Activated CD4-positive, CD25-positive, alpha-beta regulatory T cell (primary cell): ENCODE results near the gene VCPKMT.

Source experiments
- DNase-seq, 4 experiments: peaks; one replicate each; lab custom pipeline; 2025; lab: John Stamatoyannopoulos, UW

The VCPKMT gene

DNA sequence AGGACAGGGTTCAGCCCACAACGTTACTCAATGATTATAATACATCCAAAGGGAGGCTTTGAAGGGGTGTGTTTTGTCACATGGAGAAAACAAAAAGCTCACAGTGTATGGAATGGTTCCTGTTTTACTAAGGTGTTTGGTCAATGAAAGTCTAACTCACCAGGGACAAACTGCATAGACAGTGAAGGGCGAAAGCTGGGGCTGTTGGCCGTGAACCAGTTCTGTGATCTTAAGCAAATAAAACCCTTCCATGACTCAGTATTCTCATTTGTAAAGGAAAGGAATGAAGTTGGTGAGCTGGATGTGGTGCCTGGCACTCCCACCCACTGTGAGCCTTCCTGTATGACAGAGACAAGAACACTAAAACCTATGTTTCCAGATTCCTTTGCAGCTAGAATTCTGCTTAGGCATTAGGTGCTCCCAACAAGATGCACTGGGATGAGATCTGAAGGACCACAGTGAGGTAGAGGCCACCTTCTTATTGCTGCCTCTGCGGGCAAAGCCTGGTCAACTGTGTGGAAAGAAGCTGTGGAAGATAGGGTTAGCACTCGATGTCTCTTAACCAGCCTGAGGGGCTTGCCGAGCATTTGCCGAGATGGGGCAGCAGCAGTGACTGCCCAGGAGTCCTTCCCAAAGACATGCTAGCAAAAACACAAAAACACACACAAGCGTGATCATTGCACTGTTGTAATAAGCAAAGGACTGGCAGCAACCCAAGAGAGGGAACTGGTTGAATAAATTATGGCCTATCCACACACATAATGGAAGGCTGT lies 48.5 kb downstream of the VCPKMT start:
- DNase-seq, result no peak

DNA sequence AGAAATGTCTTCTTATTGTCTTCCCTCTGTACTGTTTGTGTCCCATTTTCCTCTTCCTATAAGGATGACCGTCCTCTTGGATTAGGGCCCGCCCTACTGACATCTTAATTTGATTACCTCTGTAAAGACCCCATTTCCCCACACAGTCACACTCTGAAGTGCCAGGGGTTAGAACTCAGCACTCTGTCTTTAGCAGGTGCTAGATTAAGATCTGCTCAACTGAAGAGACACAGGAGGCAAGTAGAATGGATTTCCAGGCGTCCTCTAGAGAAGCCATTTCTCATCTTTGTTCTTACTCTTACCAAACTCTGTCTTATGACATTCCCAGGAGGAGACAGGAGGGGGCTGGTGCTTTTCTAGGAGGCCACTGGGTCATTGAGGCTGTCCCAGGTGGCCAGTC lies 50.8 kb downstream of the VCPKMT start:
- DNase-seq, result no peak

DNA sequence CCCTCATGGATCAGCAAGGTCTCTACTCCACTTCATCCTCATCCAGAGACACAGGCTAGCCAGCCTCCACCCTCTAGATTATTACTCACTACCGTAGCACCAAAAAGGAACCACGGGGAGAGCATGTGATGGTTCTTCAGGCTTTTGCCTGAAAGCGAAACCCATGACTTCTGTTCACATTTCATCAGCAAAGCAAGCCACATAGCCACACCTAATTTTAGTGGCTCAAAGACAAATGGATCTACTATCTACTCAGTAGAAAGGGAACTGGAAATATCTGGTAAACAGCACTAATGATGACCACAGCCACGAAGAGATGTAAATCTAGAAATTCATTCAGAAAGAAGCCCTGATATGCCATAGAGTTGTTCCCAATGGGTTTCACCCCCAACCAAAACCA lies 51.4 kb downstream of the VCPKMT start:
- DNase-seq, result peak in 3 of 4 experiments; percentile 24 to 40 (median 31)

DNA sequence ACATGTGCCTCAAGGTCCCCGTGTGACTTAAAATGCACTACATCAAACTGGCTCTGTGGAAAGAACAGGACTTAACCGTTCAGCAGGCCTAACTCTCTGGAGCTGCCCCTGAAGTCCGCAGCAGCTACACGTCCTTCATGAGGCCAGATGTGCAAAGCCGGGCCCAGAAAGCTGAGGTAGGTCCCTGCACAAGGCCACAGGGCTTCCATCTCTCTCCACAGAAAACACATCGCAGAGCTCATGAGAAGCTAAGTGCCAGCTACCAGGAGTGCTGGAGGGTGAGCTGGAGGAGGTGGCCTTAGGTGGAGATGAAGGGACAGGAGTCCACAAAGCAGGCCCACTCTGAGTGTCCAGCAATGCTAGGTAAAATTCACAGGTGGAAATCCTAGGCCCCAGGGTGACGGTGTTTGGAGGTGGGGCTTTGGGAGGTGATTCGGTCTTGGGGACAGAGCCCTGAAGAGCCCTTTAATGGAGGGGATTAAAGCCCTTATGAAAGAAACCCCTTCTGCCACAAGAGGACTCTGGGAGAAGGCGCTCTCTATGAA lies 52.4 kb downstream of the VCPKMT start:
- no peak for DNase-seq

DNA sequence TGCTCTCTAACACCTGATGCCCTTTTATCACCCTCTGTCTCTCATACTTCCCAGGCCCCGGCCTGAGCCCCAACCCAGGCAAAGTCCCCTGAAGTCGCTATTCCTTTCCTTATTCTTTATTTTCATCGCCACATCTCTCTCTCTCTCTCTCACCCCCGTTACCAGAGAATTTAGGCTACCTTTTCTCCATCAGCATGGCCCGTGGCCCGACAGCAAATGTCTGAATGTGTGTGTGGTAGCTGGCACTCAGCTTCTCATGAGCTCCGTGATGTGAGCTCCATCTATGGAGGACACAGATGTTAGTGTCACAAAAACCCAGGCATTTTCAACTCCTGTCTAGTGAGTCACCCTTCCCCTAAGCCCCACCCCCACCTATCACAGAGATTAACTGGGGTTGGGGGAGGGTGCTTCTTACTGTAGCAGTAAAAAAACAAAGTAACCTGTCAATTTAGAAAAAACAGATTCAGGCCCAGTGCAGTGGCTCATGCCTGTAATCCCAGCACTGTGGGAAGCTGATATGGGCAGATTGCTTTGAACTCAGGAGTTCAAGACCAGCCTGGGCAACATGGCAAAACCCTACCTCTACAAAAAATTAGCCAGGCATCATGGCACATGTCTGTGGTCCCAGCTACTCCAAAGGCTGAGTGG lies 53.8 kb downstream of the VCPKMT start:
- peak; percentile 30 to 71 (median 62) for DNase-seq

DNA sequence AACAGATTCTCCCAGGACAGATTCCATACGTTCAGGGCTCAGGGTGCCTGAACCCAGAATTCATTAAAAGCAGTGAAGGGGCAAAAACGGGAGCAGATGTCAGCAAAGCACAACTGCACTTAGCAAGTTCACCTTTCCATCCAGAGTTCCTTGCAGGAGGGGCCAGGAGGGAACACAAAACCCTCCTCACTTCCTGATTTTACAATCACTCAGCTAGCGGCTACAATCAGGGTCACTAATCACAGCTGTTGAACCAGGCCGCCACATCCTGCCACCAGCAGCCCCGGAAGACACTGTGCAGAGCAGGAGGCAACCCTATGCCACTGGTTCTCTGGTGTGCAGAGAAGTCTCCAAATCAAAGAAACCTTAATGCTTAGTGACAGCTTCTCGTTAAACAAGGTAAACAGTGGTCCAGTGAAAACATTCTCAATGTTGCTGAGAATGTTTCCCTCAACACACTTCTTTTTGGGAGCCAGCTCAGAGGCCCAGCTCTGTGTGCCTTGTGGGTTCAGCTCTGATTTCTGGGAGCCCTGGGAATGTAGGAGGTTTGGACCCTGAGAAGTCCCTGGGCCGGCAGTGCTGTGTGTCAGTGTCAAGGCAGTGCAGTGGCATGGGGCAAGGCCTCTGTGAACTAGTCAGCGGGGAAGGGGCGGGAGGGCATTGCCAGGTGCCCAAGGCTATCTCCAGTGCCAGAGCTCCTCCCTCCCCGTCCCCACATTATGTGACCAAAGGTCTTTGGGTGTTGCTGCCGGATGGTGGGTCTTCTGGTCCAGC lies 54.5 kb downstream of the VCPKMT start:
- peak; percentile 11 to 70 (median 54) for DNase-seq

DNA sequence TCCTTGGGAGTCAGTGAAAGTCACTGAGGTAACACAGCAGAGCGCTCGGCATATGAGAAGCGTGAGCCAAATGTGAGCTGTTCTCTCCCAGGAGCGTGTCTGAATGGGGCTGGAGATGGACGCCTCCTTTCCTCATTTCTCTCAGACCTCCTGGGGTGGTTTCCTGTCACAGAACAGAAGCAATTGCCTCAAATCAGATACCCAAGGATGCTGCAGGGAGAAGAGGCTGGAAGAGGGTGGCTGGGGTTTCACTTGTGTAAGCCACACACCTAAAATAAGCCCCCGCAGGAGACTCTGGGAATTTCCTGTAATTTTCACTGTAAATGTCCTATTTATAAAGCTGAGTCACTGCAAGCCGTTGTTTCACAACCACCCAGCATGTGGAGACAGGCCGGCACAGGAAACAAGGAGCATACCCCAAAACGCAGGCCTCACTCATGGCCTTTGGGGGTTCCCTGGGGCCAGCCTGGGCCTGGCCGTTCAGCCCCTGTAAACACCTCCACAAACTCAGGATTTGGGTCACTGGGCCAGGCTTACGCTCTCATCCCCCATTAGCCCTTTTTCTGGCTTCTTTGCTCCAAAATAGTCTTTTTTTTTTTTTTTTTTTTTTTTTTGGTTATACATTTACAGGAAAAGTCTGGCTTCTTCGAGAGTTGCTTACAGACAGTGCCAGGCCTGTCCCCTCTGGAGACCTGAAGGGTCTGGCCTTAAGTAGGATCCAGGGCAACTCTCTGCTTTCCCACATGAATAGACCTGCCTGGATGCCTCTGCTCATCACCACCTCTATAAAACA lies 55.3 kb downstream of the VCPKMT start:
- DNase-seq, result no peak

DNA sequence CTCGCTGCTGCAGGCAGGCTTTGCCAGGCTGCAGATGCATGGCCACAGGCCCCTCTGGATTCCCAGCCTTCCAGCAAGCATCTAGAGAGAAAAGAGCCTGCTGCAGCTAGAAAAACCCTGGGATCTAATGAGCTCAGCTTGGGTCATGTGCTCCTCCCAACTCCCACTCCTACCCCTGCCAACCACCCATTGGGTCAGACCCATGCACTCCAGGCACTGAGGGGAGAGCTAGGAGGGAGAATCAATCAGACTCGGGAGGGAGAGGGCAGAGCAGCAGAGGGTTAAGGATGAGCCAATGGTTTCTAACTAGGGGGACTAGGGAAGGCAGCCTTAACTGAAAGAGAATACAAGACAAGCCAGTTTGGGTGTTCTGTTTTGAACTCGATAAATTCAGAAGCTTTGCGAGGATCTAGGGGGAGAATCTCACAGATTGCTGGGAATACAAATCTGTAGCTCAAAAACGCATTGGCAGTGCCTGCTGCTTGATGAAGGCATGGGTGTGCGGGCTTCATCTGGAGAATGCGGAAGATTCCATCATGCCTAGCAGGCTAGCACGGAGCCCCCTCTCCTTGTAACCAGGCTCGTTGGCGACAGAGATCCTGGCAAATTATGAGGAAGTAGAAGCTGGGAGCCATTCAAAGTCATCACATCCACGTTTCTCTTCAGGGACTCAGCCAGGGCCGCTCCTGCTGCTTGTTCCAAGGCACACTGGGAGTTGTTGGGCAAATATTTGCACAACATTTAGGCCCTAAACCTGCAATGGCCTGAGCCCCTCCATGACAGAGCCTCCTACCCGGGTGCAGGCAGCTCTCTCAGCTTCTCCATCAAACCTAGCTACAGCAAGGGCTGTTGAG lies 56.4 kb downstream of the VCPKMT start:
- no peak for DNase-seq
